Gastroesophageal sphincter (tissue), 4 donors: ENCODE data around the gene PHF5A. TPM values are rescaled to one million over a fixed set of nuclear protein-coding genes. Genes with fewer than 3 reads are reported as not detected.
A peak's percentile ranks its signal among the peaks of the same experiment; 100 is the strongest.

ENCODE experiments used
- ATAC-seq: fragments of 150-250 bp; one replicate; pipeline ENCODE4 v1.9.1; 2016; ENCODE audit warnings: mild to moderate bottlenecking, moderate library complexity
- H3K27ac ChIP-seq, 4 donors: fragments of 200-600 bp; sonication (generic) in 3 of 4; 1 replicate in 3 of 4; 2 replicates in 1 of 4; pipeline ENCODE4 v1.5.1; 2016 to 2019
- H3K27me3 ChIP-seq: fragments of 200-600 bp; sonication (generic); one replicate; pipeline ENCODE4 v1.5.1; 2019
- H3K36me3 ChIP-seq, 2 donors: fragments of 200-600 bp; sonication (generic); one replicate each; pipeline ENCODE4 v1.5.1; 2019; ENCODE audit warnings: control low read depth in 1 of 2
- H3K4me1 ChIP-seq, 3 donors: fragments of 200-600 bp; sonication (generic); 1 replicate in 2 of 3; 2 replicates in 1 of 3; pipeline ENCODE4 v1.5.1; 2016 to 2019; ENCODE audit warnings: control low read depth in 2 of 3
- H3K4me3 ChIP-seq, 2 donors: fragments of 200-600 bp; sonication (generic); one replicate each; pipeline ENCODE4 v1.5.1; 2019; ENCODE audit warnings: mild to moderate bottlenecking in 1 of 2, moderate library complexity in 1 of 2
- H3K9me3 ChIP-seq, 3 donors: fragments of 200-600 bp; sonication (generic); one replicate each; pipeline ENCODE4 v1.5.1; 2017 to 2019; ENCODE audit warnings: control low read depth in 2 of 3
- EP300 ChIP-seq: sonication (generic); formaldehyde crosslinking; IDR thresholded peaks from one replicate; pipeline ENCODE4 v1.6.1; 2017; ENCODE audit warnings: antibody characterized with exemption, mild to moderate bottlenecking
- POLR2A ChIP-seq, 2 donors: fragments of 450-650 bp; IDR thresholded peaks; one replicate each; pipeline ENCODE4 v1.6.1; 2017; ENCODE audit warnings: antibody characterized with exemption in 2 of 2, mild to moderate bottlenecking in 2 of 2, moderate library complexity in 1 of 2
- POLR2AphosphoS5 ChIP-seq: sonication (generic); formaldehyde crosslinking; IDR thresholded peaks from one replicate; pipeline ENCODE4 v1.6.1; 2017; ENCODE audit warnings: antibody characterized with exemption
- WGBS, 2 donors: methylation state at CpG; one replicate each; pipeline ENCODE4 v1.1.5; 2018; ENCODE audit warnings: low coverage in 1 of 2; 5-methylcytosine and 5-hydroxymethylcytosine counted together
- total RNA-seq, 4 donors: library from RNA; depleted of rRNA; stranded (reverse); fragments of >200 nt; gene quantifications; one replicate each; pipeline ENCODE4 v1.1.0, GENCODE V29; 2016
- TF ChIP-seq, protein P1 (sequence below), 4 experiments: fragments of 200-600 bp in 2 of 4; fragments of 450-650 bp in 2 of 4; sonication (generic) in 1 of 4; IDR thresholded peaks; one replicate each; pipeline ENCODE4 v1.5.1; 2017 to 2019; ENCODE audit warnings: antibody characterized with exemption in 4 of 4, mild to moderate bottlenecking in 2 of 4, moderate library complexity in 2 of 4

PHF5A gene
- total RNA-seq, 4 donors from 2014 or later, result 26.7 to 44.5 (median 39.2) TPM

DNA sequence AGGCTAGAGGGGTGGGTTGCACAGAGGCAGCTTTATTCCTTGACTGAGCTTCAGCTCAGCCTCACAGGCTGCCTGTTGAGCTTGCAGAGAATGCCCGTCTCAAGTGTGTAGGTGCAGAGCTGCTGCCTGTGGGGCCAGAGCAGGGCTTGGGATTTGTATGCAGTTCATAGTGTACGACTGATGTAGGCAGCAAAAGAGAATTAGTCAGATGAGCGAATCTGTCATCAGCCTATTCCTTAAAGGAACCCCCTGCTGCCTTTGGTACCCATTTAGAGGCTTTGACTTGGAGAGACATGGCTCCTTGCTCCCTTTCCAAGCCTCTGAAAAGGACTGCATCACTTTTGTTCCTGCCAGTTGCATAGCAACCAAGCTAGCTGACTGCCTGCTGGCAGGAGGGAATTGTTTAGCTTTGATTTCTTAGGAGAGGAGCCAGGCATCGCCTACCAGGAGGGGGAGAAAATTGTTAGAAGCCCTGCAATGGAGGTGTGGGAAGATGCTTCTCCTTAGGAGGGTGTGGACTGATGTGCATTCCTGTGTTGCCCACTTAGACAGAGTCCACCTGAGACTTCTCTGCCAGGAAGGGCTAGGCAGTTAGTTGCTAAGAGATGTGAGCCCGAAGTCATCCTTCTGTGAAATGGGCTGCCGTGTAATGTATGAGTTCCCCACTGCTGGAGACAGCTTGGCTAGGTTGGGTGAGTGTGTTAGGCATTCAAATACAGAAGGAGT is 11.3 kb upstream of the PHF5A start:
- Histone ChIP-seq H3K36me3 (peaks cover 0 to 9% of the 10 kb centered on the region in 2 donors), H3K4me3 (no peak overlapping the region), H3K27ac (peak overlapping the region; percentile 80 to 89 (median 86)), H3K4me1 (peaks cover 18 to 97% (median 47%) of the 10 kb centered on the region in 3 donors), H3K9me3 (no peaks in the 10 kb centered on the region), H3K27me3 (no peaks in the 10 kb centered on the region)
- 45% methylated on average over 4 of the region's 6 CpGs; no CpG with 5 or more reads in 1 of the 2 donors for WGBS, 2 donors
- peak; percentile 76 for ATAC-seq
- TF ChIP-seq POLR2AphosphoS5, result no peak
- TF ChIP-seq, protein P1, sequence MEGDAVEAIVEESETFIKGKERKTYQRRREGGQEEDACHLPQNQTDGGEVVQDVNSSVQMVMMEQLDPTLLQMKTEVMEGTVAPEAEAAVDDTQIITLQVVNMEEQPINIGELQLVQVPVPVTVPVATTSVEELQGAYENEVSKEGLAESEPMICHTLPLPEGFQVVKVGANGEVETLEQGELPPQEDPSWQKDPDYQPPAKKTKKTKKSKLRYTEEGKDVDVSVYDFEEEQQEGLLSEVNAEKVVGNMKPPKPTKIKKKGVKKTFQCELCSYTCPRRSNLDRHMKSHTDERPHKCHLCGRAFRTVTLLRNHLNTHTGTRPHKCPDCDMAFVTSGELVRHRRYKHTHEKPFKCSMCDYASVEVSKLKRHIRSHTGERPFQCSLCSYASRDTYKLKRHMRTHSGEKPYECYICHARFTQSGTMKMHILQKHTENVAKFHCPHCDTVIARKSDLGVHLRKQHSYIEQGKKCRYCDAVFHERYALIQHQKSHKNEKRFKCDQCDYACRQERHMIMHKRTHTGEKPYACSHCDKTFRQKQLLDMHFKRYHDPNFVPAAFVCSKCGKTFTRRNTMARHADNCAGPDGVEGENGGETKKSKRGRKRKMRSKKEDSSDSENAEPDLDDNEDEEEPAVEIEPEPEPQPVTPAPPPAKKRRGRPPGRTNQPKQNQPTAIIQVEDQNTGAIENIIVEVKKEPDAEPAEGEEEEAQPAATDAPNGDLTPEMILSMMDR (IDR thresholded peaks at IDR 0.05), result peak in 3 of 4 experiments; percentile 28 to 49 (median 42)

DNA sequence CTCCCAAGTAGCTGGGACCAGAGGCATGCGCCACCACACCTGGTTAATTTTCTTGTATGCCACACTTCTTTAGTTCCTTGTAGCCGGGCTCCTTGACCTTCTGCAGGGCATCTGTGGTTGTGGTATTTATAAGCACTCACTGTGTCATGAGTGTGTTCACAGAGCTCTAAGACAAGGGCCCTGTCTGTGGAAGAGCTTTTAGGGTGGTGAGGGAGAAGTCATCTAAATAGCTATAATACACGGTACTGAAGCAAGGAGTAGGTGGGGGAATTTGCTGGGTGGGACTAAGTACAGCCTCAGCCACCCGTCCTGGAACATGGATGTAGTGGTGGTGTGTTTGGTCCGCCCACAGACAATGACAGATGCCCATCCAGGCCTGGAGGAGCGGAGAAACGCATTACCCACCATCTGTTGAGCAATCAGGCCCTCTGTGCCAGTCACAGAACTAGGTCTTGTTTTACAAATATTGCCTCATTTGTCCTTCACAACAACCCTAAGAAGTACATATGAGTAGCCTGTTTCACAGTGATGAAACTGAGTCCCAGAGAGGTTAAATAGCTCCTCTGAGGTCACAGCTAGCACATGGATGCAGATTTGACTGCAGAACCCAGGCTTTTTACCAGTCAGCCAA is 10.5 kb upstream of the PHF5A start:
- WGBS, 2 donors, result 67 to 80% methylated on average over 1 to 5 of the region's 7 CpGs
- ATAC-seq, result peak; percentile 60
- Histone ChIP-seq H3K36me3 (peaks cover 0 to 9% of the 10 kb centered on the region in 2 donors), H3K9me3 (no peaks in the 10 kb centered on the region), H3K4me1 (peaks cover 18 to 94% (median 45%) of the 10 kb centered on the region in 3 donors), H3K27ac (peak overlapping the region; percentile 80 to 89 (median 86)), H3K4me3 (no peak overlapping the region), H3K27me3 (no peaks in the 10 kb centered on the region)
- TF ChIP-seq POLR2AphosphoS5, result peak; percentile 87
- TF ChIP-seq EP300, result no peak

DNA sequence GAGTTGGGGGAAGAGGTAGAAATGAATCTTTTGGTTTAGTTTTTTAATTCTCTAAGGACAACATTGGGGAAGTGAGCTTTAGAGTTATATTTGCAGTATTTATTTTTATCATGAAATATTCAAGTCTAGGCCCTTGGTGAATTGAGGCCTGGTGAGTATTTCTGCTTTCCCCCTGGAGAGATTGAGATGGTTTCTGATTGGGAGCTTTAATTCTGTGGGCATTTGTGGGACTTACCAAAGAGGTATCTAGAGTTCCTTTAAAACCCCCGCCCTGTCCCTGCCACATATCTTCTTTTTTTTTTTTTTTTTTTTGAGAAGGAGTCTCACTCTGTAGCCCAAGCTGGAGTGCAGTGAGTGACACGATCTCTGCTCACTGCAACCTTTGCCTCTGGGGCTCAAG is 10.0 kb upstream of the PHF5A start:
- peaks cover 0 to 9% of the 10 kb centered on the region in 2 donors for H3K36me3 ChIP-seq
- no peaks in the 10 kb centered on the region for H3K9me3 ChIP-seq
- TF ChIP-seq POLR2A (IDR thresholded peaks at IDR 0.05), result no peak
- peaks cover 18 to 94% (median 42%) of the 10 kb centered on the region in 3 donors for H3K4me1 ChIP-seq
- H3K27ac ChIP-seq, result peak overlapping the region; percentile 80 to 89 (median 86)
- H3K4me3 ChIP-seq, result no peak overlapping the region
- no peaks in the 10 kb centered on the region for H3K27me3 ChIP-seq
- 67 to 100% methylated on average over 1 of the region's 2 CpGs for WGBS, 2 donors
- no peak for ATAC-seq

DNA sequence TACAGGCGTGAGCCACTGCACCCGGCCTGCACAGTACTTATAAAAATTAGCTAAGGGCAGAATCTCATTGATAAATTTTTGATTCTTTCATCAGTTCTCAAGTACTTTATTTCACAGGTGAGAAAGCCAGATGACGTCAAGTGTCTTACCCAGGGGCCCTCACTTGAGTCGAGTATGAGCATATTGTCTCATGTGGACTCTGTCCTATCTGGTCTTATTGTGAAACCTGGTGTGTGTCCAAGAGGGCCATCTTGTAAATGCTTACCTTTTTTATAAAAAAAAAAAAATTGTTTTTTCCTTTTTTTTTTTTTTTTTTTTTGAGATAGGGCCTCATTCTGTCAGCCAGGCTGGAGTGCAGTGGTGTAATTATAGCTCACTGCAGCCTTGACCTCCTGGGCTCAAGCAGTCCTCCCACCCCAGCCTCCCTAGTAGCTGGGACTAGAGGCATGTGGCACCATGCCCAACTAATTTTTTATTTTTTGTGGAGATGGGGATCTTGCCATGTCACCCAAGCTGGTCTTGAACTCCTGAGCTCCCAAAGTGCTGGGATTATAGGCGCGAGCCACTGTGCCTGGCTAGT is 6.5 kb upstream of the PHF5A start:
- Histone ChIP-seq H3K9me3 (no peaks in the 10 kb centered on the region), H3K36me3 (peaks cover 0 to 18% of the 10 kb centered on the region in 2 donors), H3K27ac (peak overlapping the region in 3 of 4 donors; percentile 56 to 88 (median 84)), H3K27me3 (no peaks in the 10 kb centered on the region), H3K4me3 (no peak overlapping the region), H3K4me1 (peaks cover 5 to 94% (median 24%) of the 10 kb centered on the region in 3 donors)
- no peak for ATAC-seq
- 61 to 85% methylated on average over 3 to 4 of the region's 6 CpGs for WGBS, 2 donors
- TF ChIP-seq, protein P1 (IDR thresholded peaks at IDR 0.05), result no peak
- TF ChIP-seq POLR2A (IDR thresholded peaks at IDR 0.05) (no peak), EP300 (no peak), POLR2AphosphoS5 (no peak)

DNA sequence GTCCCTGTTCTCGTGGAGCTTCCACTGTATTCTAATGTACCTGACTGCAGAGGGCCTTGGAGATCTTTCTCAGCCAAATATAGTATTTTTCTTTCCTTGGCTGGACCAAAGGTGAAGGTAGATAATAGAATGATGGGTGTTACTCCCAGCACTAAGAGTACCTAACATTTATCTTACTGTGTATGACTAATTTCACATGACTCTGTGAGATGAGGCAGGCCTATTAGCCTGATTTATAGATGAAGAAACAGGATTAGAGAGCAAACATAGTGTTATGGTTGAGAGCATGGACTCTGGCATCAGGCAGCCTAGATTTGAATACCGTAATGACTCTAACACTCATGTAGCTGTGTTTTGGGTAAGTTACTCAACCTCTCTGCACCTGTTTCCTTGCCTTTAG is 3.1 kb upstream of the PHF5A start:
- peak overlapping the region in 2 of 4 donors; percentile 10 to 44 for H3K27ac ChIP-seq
- peaks cover 2 to 87% (median 23%) of the 10 kb centered on the region in 3 donors for H3K4me1 ChIP-seq
- 63 to 70% methylated on average over 2 of the region's 2 CpGs for WGBS, 2 donors
- H3K27me3 ChIP-seq, result no peaks in the 10 kb centered on the region
- no peak overlapping the region for H3K4me3 ChIP-seq
- ATAC-seq, result no peak
- H3K36me3 ChIP-seq, result peaks cover 0 to 22% of the 10 kb centered on the region in 2 donors
- TF ChIP-seq POLR2A (IDR thresholded peaks at IDR 0.05) (no peak), POLR2AphosphoS5 (no peak), EP300 (no peak)
- TF ChIP-seq, protein P1 (IDR thresholded peaks at IDR 0.05), result no peak
- H3K9me3 ChIP-seq, result no peaks in the 10 kb centered on the region
